GM19193 (cell line): Measurements from ENCODE around the gene HNRNPA2B1.

Experiments used
- POLR2A ChIP-seq: IDR thresholded peaks from 4 replicates; pipeline ENCODE4 v1.6.1; 2011; ENCODE audit not compliant: insufficient read depth, insufficient read length; ENCODE audit errors: extremely low read depth

Gene HNRNPA2B1

DNA sequence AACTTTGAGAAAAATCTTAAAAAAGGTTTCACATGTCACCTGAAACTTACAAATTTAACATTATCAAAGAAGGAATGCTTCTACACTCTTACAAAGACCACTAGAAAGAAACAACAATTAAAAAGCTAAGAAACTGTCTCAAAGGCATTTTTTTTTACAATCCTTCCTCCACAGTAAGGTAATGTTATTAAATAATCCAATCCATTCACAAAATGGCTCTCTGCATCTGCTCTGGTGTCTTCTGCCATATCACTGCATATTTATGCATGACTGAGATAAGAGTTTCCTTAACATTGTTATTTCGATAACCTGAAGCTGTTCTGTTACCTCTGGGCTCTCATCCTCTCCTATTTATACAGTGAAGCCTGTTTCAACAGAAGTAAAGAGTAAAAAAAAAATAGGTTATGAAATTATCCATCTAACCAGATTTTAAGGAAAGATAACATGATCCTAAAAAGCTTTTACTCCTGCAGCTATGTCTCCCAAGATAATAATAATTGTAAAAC lies 8.5 kb downstream of the HNRNPA2B1 start:
- peak; percentile 19 for TF ChIP-seq POLR2A

DNA sequence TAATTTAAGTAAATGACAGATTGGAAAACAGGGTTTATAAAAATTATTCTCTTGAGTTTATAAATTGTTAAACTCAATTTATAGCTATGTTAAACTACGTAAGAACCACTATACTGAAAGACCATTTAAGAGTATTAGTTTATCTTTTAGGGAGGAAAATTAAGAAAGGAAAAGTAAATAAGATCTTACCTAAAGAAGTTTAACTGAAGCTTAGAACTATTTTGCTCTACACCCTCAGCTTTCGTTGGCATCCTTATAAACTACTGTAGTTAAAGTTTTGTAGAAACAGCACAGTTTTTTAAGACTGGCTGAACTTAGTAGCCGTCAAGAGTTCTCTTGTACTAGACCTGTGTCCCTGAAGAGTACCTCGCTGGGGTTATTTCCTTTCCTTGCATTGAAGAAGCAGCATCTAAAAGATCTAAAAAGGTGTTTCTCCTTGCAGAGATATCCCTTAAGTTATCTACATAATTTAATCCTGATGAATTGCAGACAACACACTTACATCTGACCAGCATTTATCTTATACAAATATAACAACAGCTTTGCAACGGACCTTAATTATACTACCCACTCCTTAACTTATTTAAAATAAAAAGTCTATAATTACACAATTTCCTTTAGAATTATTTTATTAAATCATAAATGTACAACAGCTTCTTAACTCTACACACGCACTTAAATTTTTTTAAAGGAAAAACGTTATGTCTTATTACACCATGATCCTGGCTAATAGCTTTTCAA lies 9.1 kb downstream of the HNRNPA2B1 start:
- no peak for TF ChIP-seq POLR2A

- no peak for TF ChIP-seq POLR2A
Measured at GRCh38 chr7:26190417-26190869, 10.1 kb downstream of the HNRNPA2B1 start.

GRCh38 chr7:26189697-26190096 lies 10.8 kb downstream of the HNRNPA2B1 start:
- no peak for TF ChIP-seq POLR2A

- TF ChIP-seq POLR2A: no peak
Measured at GRCh38 chr7:26188957-26189541, 11.5 kb downstream of the HNRNPA2B1 start.

DNA sequence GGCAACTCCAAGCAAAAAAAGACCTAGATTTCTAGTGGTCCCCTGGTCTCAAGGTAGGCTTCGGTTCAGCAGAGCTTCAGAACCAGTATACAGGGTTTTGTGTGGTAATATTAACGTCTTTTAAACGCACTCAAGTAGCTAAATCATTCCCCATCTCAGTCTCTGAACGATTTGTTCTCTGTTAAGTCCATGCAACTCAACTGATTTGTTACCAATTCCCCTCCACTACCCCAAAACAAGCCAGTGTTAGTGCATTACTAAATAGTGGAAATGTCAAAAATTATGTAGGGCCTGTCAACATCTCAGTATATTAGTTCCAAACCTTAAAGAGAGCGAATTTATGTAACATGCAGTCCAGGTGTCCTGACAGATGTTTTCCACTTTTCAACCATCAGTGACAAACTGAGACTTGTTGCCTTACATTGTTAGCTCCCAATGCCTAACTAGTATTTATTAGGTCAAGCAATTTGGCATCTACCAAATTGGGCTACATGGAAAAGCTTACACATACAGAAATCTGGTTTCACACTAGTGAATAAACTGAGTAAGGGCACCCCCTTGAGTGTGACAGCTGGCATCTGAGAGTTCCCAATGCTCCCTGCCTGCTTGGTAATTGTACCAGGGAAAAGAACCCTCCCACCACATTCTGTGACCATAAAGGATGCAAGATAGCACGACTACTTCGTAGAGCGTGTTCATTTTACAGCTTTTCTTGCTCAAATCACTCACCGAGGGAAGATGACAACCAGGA lies 12.2 kb downstream of the HNRNPA2B1 start:
- peak; percentile 47 for TF ChIP-seq POLR2A

DNA sequence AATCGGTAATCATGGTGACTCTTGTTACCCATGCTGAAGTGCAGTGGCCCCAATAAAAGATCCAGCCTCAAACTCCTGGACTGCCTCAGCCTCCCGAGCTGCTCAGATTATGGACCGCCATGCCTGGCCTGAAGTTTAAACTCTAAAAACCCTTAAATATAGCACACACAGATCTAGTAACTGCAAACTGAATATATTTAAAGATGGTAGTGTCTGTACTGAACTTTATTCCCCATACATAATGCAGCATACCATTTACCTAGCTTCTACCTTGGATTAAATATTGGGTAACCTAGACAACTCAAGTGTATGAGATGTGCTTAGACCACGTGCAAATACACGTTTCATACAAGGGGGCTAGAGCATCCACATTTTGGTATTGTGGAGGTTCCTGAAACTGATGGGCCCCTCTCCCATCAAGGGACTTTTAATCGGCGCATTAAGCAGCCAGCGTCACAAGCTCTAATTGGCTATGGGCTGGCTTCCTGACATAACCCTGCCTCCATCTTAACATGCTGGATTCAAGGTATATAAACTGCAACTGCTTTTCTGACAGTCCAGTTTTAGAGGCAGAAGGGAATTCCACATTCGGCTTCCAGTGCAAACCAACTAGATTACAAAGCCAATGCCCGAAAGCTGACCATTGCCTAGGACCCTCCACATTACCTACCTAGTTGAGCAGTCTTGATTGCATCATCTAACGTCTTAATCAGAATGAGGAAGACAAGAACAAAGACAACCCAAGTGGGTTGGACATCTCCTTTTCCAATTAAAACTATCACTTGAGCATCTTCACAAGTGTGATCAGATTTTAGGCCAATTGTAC lies 13.0 kb downstream of the HNRNPA2B1 start:
- peak; percentile 79 for TF ChIP-seq POLR2A

DNA sequence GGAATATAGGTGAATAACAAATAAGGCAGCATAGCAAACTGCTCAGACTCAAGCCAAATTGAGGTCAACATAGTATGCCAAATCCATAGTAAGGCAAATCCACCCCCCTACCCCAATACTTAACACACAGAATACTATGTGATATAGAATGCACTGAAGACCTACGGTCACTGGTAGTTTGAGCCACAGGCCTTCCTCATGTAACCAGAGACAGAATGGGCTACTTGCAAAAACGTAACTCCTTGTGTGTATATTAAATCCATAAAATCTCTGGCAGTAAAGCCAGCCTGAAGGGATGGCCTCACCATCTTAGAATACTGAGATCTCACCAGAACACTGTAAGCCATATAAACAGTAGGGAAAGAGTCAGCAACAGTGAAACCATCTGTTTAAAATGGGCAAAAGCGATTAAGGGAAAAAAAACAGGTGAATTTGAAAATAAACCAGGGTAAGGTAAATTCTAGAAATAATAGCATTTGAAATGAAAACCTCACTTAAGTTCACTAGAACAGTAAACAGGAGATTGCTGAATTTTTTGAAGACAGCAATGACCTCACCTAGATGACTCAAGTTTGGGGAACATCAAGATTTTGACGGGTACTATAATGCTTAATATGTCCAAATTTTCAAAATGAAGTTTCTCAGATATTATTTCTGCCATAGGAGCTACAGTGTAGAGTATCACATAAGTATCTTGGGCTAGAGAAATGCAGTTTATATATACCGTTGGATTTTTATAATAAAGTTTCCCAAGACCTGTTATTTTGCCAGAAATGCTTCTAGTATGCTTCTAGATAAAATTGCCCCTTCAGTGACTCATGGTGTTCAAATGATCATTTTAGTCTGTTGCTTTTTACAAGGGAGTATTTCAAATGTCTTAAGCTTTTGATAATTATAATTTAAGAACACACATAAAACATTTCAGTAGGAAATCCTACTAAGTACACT lies 13.9 kb downstream of the HNRNPA2B1 start:
- TF ChIP-seq POLR2A: no peak

- peak; percentile 20 for TF ChIP-seq POLR2A
Measured at GRCh38 chr7:26185844-26186180, 14.7 kb downstream of the HNRNPA2B1 start.

- no peak for TF ChIP-seq POLR2A
Measured at GRCh38 chr7:26185131-26185843, 15.3 kb downstream of the HNRNPA2B1 start.

- TF ChIP-seq POLR2A: no peak
Measured at GRCh38 chr7:26183545-26184280, 16.8 kb downstream of the HNRNPA2B1 start.

DNA sequence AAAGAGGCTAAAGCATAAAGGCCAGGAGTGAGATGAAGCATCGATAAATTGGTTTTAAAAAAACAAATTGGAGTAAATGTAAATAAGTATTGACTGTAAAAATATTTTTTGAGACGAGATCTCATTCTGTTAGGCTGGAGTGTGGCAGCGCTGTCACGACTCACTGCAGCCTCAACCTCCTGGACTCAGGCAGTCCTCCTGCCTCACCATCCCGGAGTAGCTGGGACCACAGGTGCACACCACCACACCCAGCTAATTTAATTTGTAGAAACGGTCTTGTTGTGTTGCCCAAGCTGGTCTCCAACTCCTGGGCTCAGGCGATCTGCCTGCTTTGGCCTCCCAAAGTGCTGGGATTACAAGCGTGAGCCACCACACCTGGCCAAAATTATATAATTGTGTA lies 17.8 kb downstream of the HNRNPA2B1 start:
- peak; percentile 2 for TF ChIP-seq POLR2A
